Muscle layer of colon (tissue), 2 donors: ENCODE measurements around the gene DCC.

Experiments used
- H3K27ac ChIP-seq: one replicate; pipeline ENCODE4 v1.7.0; 2013; ENCODE audit warnings: low read depth, mild to moderate bottlenecking, low read length, moderate library complexity
- H3K27me3 ChIP-seq, 2 donors: one replicate each; pipeline ENCODE4 v1.7.0; 2013; ENCODE audit warnings: low read length in 2 of 2, mild to moderate bottlenecking in 2 of 2; ENCODE audit not compliant: insufficient read depth in 2 of 2, control insufficient read depth in 1 of 2
- H3K36me3 ChIP-seq: one replicate; pipeline ENCODE4 v1.7.0; 2013; ENCODE audit warnings: mild to moderate bottlenecking, low read length; ENCODE audit not compliant: insufficient read depth
- H3K4me1 ChIP-seq: one replicate; pipeline ENCODE4 v1.7.0; 2013; ENCODE audit warnings: mild to moderate bottlenecking, low read length; ENCODE audit not compliant: insufficient read depth
- H3K4me3 ChIP-seq, 2 donors: one replicate each; pipeline ENCODE4 v1.7.0; 2013; ENCODE audit warnings: low read length in 2 of 2, low read depth in 1 of 2, mild to moderate bottlenecking in 1 of 2, moderate library complexity in 1 of 2
- H3K9ac ChIP-seq: one replicate; pipeline ENCODE4 v1.7.0; 2013; ENCODE audit warnings: low read length
- H3K9me3 ChIP-seq: one replicate; pipeline ENCODE4 v1.7.0; 2013; ENCODE audit warnings: mild to moderate bottlenecking, low read length
- donor health status: abdominal sarcoma.
- donor health status: Adenocarcinoma of cecum.

Gene DCC

DNA sequence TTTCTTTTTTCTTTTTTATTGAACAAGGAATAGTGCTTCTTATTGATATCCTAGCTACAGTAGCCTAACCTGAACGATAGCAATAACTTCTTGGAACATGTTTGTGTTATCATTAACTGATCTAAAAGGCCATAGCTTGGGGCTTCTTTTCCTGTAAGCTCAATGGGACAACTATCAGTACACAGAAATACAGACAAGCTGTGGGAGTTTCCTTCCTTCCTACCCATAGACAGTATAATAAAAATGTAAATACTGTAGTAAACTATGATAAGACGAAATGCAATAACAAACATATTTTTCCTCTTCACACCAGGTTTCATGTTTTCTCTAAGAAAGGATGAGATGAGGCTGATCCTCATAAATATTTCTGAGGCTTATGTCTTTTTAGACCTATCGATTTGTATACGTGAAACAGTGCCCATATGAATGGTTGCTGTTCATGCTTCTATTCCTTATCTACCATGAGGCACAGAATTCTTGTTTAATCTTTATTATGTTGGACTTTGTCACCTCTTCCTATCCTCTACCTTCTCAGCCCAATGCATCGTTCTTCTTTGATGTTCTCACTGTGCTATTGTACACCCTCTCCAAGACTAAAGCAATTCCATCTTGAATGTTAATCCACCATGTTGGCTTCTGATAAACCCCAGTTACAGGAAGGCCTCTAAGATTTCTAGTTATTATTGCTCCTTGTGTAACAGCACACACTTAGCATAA lies 361.4 kb downstream of the DCC start:
- Histone ChIP-seq H3K27me3 (no peaks in the 10 kb centered on the region), H3K4me3 (no peak overlapping the region), H3K27ac (no peak overlapping the region), H3K4me1 (no peaks in the 10 kb centered on the region), H3K9ac (no peak overlapping the region), H3K36me3 (no peaks in the 10 kb centered on the region), H3K9me3 (no peaks in the 10 kb centered on the region)

DNA sequence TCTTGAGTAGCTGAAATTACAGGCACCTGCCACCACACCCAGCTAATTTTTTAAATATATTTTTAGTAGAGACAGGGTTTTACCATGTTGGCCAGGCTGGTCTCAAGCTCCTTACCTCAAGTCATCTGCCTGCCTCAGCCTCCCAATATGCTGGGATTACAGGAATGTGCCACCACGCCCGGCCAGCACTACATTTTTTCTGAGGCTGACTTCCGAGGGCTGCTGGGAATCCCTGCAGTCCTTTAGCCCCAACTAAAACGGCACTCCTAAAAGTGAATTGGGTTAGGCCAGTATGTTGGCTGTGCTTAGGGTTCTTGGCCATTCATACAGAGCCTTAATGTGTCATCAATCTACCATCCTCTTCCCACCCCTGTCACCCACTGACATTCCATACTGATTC lies 375.4 kb downstream of the DCC start:
- no peak overlapping the region for H3K27ac ChIP-seq
- no peaks in the 10 kb centered on the region for H3K27me3 ChIP-seq
- H3K9ac ChIP-seq = no peak overlapping the region
- no peaks in the 10 kb centered on the region for H3K9me3 ChIP-seq
- no peaks in the 10 kb centered on the region for H3K4me1 ChIP-seq
- H3K4me3 ChIP-seq = no peak overlapping the region
- no peaks in the 10 kb centered on the region for H3K36me3 ChIP-seq

DNA sequence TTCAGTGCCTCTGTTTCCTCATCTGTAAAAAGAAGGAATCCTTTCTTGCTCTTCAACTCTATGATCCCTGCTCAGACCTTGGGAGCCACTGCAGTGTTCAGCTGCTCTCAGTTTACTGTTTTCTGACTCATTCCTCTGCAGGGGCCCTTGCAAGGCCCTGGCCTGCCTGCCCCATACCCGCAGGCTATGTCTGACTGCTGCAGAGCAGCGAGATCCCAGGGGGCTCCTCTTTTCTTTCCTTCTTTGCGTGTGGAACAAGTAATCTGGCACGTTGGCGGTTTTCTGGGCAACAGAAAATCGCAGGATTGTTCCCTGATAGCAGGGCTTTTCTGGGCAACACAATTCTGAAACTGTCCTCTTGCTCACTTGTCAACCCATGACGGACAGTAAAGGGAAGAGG lies 376.0 kb downstream of the DCC start:
- Histone ChIP-seq H3K27me3 (no peaks in the 10 kb centered on the region), H3K9me3 (no peaks in the 10 kb centered on the region), H3K4me1 (no peaks in the 10 kb centered on the region), H3K36me3 (no peaks in the 10 kb centered on the region), H3K9ac (no peak overlapping the region), H3K27ac (no peak overlapping the region), H3K4me3 (no peak overlapping the region)

DNA sequence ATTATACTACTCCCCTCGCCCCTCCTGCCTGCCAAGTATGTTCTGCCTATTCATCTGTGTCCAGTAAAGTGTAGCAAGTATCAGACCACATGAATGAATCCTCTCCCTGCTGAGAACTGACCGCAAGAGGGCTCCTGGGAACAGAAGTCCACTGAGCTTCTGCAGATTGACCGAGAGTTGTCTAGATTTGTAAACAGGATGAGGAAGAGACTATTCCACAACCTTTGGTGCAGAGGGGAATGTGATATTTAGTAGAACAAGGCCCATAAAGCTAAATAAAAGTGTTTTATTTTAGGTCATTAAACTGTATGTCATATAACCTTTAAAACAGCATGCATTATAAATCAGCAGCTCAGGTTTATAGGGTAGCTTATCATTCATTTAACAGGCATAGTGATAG lies 377.0 kb downstream of the DCC start:
- Histone ChIP-seq H3K27me3 (no peaks in the 10 kb centered on the region), H3K9ac (no peak overlapping the region), H3K27ac (no peak overlapping the region), H3K36me3 (no peaks in the 10 kb centered on the region), H3K4me1 (no peaks in the 10 kb centered on the region), H3K9me3 (no peaks in the 10 kb centered on the region), H3K4me3 (no peak overlapping the region)

- H3K9ac ChIP-seq = no peak overlapping the region
- no peaks in the 10 kb centered on the region for H3K9me3 ChIP-seq
- no peak overlapping the region for H3K27ac ChIP-seq
- H3K36me3 ChIP-seq = no peaks in the 10 kb centered on the region
- H3K27me3 ChIP-seq = no peaks in the 10 kb centered on the region
- no peak overlapping the region for H3K4me3 ChIP-seq
- H3K4me1 ChIP-seq = no peaks in the 10 kb centered on the region
These were observed 382.9 kb downstream of the DCC start for GRCh38 chr18:52722904-52723303.

DNA sequence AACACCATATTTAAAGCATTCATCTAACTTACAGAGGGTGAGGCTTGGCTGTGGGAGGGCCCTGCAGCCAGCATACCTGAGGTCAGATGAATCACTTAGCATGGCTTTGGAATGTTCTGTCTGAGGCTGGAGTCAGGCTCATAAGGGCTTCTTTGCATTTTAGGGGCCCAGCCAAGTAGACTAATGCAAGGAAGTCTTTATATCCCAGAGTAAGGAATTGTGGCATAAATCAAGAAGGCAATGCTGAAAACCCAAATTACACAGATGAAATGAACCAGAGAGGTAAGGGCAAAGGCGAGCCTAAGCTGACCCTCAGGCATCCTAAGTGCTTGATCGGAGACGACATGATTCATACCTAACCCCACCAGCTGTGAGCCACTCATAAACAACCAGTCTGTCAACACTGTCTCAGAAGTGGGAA lies 383.6 kb downstream of the DCC start:
- H3K27me3 ChIP-seq = no peaks in the 10 kb centered on the region
- no peaks in the 10 kb centered on the region for H3K9me3 ChIP-seq
- no peak overlapping the region for H3K9ac ChIP-seq
- no peak overlapping the region for H3K27ac ChIP-seq
- no peaks in the 10 kb centered on the region for H3K36me3 ChIP-seq
- H3K4me3 ChIP-seq = no peak overlapping the region
- H3K4me1 ChIP-seq = no peaks in the 10 kb centered on the region

DNA sequence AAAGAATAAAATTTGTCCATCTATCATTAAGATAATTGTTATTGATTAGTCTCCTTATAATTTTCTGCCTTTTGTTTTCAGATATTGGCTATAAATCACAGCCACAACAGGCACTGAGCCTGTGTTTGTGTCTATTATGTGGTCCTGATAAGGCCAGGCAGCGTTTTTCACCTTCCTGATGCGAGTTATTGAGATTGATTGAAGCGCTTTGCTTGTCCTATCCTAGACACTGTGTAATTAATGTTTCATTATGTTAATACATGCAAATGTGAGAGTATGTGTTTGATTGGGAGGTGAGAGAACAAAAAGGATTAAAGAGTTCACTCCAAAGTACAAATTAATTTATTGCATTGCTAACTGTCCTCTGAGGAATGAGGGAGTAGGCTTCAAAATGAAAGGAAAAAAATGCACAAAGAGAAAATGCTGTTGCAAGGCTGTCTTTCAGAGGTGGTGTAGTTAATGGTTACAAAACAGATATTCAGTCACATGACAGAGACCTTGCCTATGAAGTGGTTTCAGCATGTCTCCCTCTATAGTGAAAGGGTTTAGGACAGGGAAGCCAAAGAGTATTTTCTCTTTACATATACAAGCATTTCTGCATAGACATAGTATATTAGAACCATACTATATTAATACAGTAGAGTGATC lies 391.1 kb downstream of the DCC start:
- H3K27ac ChIP-seq = no peak overlapping the region
- no peaks in the 10 kb centered on the region for H3K27me3 ChIP-seq
- no peak overlapping the region for H3K9ac ChIP-seq
- no peaks in the 10 kb centered on the region for H3K36me3 ChIP-seq
- H3K4me1 ChIP-seq = no peaks in the 10 kb centered on the region
- no peaks in the 10 kb centered on the region for H3K9me3 ChIP-seq
- no peak overlapping the region for H3K4me3 ChIP-seq

DNA sequence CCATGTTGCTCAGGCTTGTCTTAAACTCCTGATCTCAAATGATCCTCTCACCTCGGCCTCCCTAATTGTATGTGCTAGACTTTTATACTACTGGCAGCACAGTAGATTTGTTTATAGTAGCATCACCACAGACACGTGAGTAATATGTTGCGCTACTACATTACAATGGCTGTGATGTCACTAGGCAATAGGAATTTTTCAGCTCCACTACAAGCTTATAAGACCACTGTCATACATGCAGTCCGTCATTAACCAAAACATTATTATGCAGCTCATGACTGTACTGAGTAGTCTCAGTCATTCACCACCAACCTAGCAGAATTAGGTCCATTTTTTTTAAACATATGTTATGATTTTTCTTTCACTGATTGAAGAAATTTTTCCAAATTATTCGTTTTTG lies 398.9 kb downstream of the DCC start:
- Histone ChIP-seq H3K27ac (no peak overlapping the region), H3K27me3 (no peaks in the 10 kb centered on the region), H3K9me3 (no peaks in the 10 kb centered on the region), H3K9ac (no peak overlapping the region), H3K4me1 (no peaks in the 10 kb centered on the region), H3K36me3 (no peaks in the 10 kb centered on the region), H3K4me3 (no peak overlapping the region)

GRCh38 chr18:52746986-52747385 lies 407.0 kb downstream of the DCC start:
- no peak overlapping the region for H3K27ac ChIP-seq
- no peaks in the 10 kb centered on the region for H3K36me3 ChIP-seq
- no peak overlapping the region for H3K9ac ChIP-seq
- no peaks in the 10 kb centered on the region for H3K4me1 ChIP-seq
- H3K27me3 ChIP-seq = no peaks in the 10 kb centered on the region
- H3K4me3 ChIP-seq = no peak overlapping the region
- H3K9me3 ChIP-seq = no peaks in the 10 kb centered on the region

DNA sequence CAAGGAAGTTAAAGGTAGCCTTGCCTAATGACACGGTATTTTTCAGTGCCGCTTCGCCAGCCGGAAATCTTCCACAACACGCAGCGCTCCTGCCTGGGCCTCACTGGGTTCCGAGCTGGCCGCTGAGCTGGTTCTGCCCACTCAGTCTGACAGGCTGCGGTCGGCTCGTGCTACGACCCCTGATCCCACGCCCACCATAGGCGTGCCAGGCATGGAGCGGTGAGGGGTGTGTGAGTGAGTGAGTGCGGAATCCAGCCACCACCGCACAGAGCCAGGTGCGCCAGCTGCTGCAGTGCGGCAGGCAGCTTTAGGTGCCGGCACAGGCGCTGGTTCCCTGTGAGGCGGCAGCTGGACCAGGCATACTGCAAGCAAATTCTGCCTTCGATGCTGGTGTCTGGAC lies 407.9 kb downstream of the DCC start:
- no peak overlapping the region for H3K9ac ChIP-seq
- H3K27ac ChIP-seq = no peak overlapping the region
- H3K4me1 ChIP-seq = no peaks in the 10 kb centered on the region
- no peak overlapping the region for H3K4me3 ChIP-seq
- H3K36me3 ChIP-seq = no peaks in the 10 kb centered on the region
- H3K27me3 ChIP-seq = no peaks in the 10 kb centered on the region
- H3K9me3 ChIP-seq = no peaks in the 10 kb centered on the region

DNA sequence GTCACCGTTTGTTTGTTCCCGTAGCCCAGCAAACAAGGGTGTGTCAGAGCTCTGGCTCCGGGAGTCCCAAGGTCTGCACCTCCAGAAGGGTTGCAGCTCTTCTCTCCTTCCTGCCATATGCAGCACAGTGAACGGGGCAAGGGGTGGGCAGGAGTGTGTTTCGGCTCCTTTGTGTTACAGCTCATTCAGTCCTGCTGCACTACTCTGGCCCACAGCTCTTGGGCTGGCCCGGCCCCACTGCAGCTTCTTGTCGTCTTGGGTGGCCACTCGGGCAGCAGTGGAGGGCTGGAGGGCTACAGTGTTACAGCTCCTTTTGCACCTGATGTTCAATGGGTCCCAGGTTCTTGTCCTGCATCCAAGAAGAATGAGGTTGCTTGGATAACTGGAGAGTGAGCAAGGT lies 408.3 kb downstream of the DCC start:
- no peaks in the 10 kb centered on the region for H3K36me3 ChIP-seq
- H3K4me3 ChIP-seq = no peak overlapping the region
- no peak overlapping the region for H3K27ac ChIP-seq
- no peaks in the 10 kb centered on the region for H3K4me1 ChIP-seq
- H3K9me3 ChIP-seq = no peaks in the 10 kb centered on the region
- H3K27me3 ChIP-seq = no peaks in the 10 kb centered on the region
- no peak overlapping the region for H3K9ac ChIP-seq

GRCh38 chr18:52749542-52749941 lies 409.5 kb downstream of the DCC start:
- no peaks in the 10 kb centered on the region for H3K36me3 ChIP-seq

More at GRCh38 chr18:52749542-52749941, 409.5 kb downstream of the DCC start:
- no peak overlapping the region for H3K27ac ChIP-seq
- no peaks in the 10 kb centered on the region for H3K27me3 ChIP-seq
- H3K4me3 ChIP-seq = no peak overlapping the region
- no peaks in the 10 kb centered on the region for H3K4me1 ChIP-seq
- H3K9me3 ChIP-seq = no peaks in the 10 kb centered on the region
- no peak overlapping the region for H3K9ac ChIP-seq
